HepG2 (cell line): ENCODE measurements around the gene IMMT. TPM values are rescaled to one million over a fixed set of nuclear protein-coding genes. Genes with fewer than 3 reads are reported as not detected.
"Not testable (repeated sequence)": the region's sequence is repeated elsewhere in the genome, so short reads cannot be mapped to it uniquely, and the experiment has no call there.

Experiments used
- ATAC-seq: fragments of 200-7000 bp; cut with Tn5 transposase; 3 replicates; pipeline ENCODE4 v1.9.1; 2020; ENCODE audit warnings: mild to moderate bottlenecking, moderate library complexity
- BruUV-seq: library from RNA; stranded (reverse); fragments of 400-500 nt; replicated peaks from 2 replicates; lab custom pipeline; 2021; lab: Mats Ljungman, UMichigan
- CTCF ChIA-PET: fragments of 300-600 bp; formaldehyde crosslinking; extraction: SDS; loops from one replicate; lab custom pipeline; 2021; ENCODE audit warnings: low total read pairs, inconsistent platforms, low intra/inter-chr PET ratio; lab: Yijun Ruan, JAX
- POLR2A ChIA-PET: fragments of 350-600 bp; sonication (Branson Sonifier 250); formaldehyde crosslinking; loops from one replicate; lab custom pipeline; 2020; ENCODE audit warnings: antibody characterized with exemption, inconsistent platforms; lab: Yijun Ruan, JAX
- DNase-seq: peaks from one replicate; pipeline ENCODE4 v3.0.0-alpha.2; 2015; ENCODE audit warnings: low spot score
- FAIRE-seq: peaks from 3 replicates; lab custom pipeline; 2011; peaks lifted over from hg19 to GRCh38; lab: Jason Lieb, UNC
- H2AFZ ChIP-seq: one replicate; pipeline ENCODE4 v1.6.1; 2011; ENCODE audit warnings: low read length, inconsistent platforms
- H3K27ac ChIP-seq: fragments of 300-600 bp; 3 replicates; pipeline ENCODE4 v1.8.0; 2011; ENCODE audit warnings: mixed run types, mild to moderate bottlenecking, mixed read lengths, low read length, inconsistent platforms; ENCODE audit not compliant: insufficient read depth; ENCODE audit errors: extremely low read length
- H3K27me3 ChIP-seq, 2 experiments: fragments of 200-600 bp in 1 of 2; 2 replicates in 1 of 2; 3 replicates in 1 of 2; pipeline versions ENCODE4 v1.6.0 to v1.8.0; 2011; ENCODE audit warnings: low read length in 2 of 2, mild to moderate bottlenecking in 2 of 2, moderate library complexity in 2 of 2, inconsistent platforms in 1 of 2; ENCODE audit not compliant: insufficient read depth in 2 of 2, control insufficient read depth in 1 of 2
- H3K36me3 ChIP-seq, 2 experiments: fragments of 200-600 bp in 1 of 2; replicated peaks in 1 of 2; 2 replicates in 1 of 2; 3 replicates in 1 of 2; pipeline versions ENCODE4 v1.5.1 to v1.8.0; 2011; ENCODE audit warnings: low read length in 2 of 2, inconsistent platforms in 1 of 2; ENCODE audit not compliant: insufficient read depth in 2 of 2, control insufficient read depth in 1 of 2
- H3K4me1 ChIP-seq: 2 replicates; pipeline ENCODE4 v1.5.1; 2012; ENCODE audit warnings: low read length, inconsistent platforms; ENCODE audit not compliant: insufficient read depth
- H3K4me2 ChIP-seq: 2 replicates; pipeline ENCODE4 v1.6.0; 2011; ENCODE audit warnings: low read depth, low read length, inconsistent platforms
- H3K4me3 ChIP-seq, 3 experiments: fragments of 200-600 bp in 1 of 3; sonication (generic), shearing (Covaris generic) in 1 of 3; replicated peaks in 1 of 3; 2 replicates each; pipeline ENCODE4 v1.5.1; 2011 to 2016; ENCODE audit warnings: low read length in 3 of 3, inconsistent platforms in 2 of 3, low read depth in 2 of 3, mild to moderate bottlenecking in 2 of 3, control low read depth in 1 of 3, mixed read lengths in 1 of 3; ENCODE audit not compliant: insufficient read depth in 1 of 3
- H3K79me2 ChIP-seq: one replicate; pipeline ENCODE4 v1.6.1; 2011; ENCODE audit warnings: low read length, inconsistent platforms; ENCODE audit not compliant: insufficient read depth
- H3K9ac ChIP-seq: 2 replicates; pipeline ENCODE4 v1.6.0; 2011; ENCODE audit warnings: mild to moderate bottlenecking, low read depth, low read length, inconsistent platforms; ENCODE audit not compliant: insufficient read depth
- H3K9me3 ChIP-seq: 2 replicates; pipeline ENCODE4 v1.5.1; 2012; ENCODE audit warnings: mild to moderate bottlenecking, low read length
- H4K20me1 ChIP-seq: 2 replicates; pipeline ENCODE4 v1.6.0; 2011; ENCODE audit warnings: inconsistent platforms, mild to moderate bottlenecking, low read length, moderate library complexity; ENCODE audit not compliant: insufficient read depth
- NR2F6 ChIP-seq, 2 experiments: IDR thresholded peaks; 2 replicates each; pipeline ENCODE4 v1.6.1; 2016; ENCODE audit warnings: antibody characterized with exemption in 1 of 2, mild to moderate bottlenecking in 1 of 2
- ZNF264 ChIP-seq: sonication (generic); formaldehyde crosslinking; IDR thresholded peaks from 2 replicates; pipeline ENCODE4 v1.4.0; 2020; ENCODE audit warnings: missing genetic modification reagents
- WGBS: methylation state at CpG from one replicate; pipeline ENCODE4 v1.1.6; 2017; ENCODE audit warnings: low lambda C conversion rate; 5-methylcytosine and 5-hydroxymethylcytosine counted together
- in situ Hi-C: cut with HindIII; loops from 2 replicates; pipeline ENCODE4 v1.10.0; 2017; ENCODE audit warnings: low pct_unique_long_range_greater_than_20kb; ENCODE audit not compliant: extremely low pct_ligation_motif_present
- intact Hi-C: fragments of 100-400 bp; cut with micrococcal nuclease; formaldehyde crosslinking; loops from one replicate; pipeline ENCODE4 v1.10.0; 2022; ENCODE audit not compliant: unreplicated experiment
- polyA plus RNA-seq, 8 experiments: library from polyadenylated mRNA; depleted of rRNA in 3 of 8; stranded (reverse) in 7 of 8; unstranded in 1 of 8; fragments of >200 nt; fragmentation: Illumina TruSeq in 4 of 8; extraction: Trizol in 4 of 8; gene quantifications; 2 replicates each; pipeline versions ENCODE4 v1.2.1 to v1.2.3, GENCODE V29; 2011 to 2016; ENCODE audit warnings: low read depth in 4 of 8, missing spikeins in 1 of 8, mixed read lengths in 1 of 8; ENCODE audit not compliant: insufficient read depth in 1 of 8
- total RNA-seq, 5 experiments: library from RNA; depleted of rRNA; stranded (reverse); fragments of >200 nt; fragmentation: Illumina TruSeq; extraction: Trizol; gene quantifications; 2 replicates each; pipeline ENCODE4 v1.2.3, GENCODE V29; 2016; ENCODE audit warnings: low read depth in 1 of 5
- TF ChIP-seq, protein P1 (sequence below): sonication (generic); formaldehyde crosslinking; IDR thresholded peaks from 2 replicates; pipeline ENCODE4 v1.5.0; 2020; ENCODE audit warnings: mild to moderate bottlenecking, missing genetic modification reagents, moderate library complexity

The IMMT gene
- total and polyA plus RNA-seq, 2 of the 13 experiments (the other 11 are each of a cell fraction or from before 2014, with no cell fraction given): 63.5 to 119 TPM

DNA sequence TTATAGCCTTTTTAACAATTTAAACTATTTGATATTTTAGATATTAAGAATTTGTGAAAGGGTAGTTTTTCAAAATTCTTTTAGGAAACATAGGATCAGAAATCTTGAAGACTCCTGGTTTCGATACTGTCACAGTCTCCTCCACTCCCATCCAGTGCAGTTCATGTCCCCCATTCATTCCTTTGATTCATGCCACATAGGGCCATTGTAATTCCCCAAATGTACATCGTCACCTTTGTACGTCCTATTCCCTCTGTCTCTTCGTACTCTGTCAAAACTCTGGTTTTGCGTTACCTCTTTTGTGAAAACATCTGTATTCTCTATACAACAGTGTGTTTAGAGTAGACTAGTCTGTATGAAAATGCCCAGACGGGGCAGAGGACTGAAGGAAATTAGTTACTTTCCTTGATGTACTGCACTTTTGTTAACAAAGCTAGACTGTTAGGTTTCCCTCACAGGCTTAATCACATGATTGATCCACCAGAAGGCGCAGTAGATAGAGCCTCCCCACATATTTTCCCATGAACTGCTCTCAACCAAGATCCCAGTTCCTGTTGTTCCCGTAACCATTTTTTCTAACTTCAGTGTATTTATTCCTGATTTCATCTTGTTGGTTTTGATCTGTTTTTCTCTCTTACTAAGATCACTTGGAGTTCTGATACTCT is 6.5 kb upstream of the IMMT start:
- CTCF ChIA-PET: no interaction called here
- 93% methylated on average over 8 of the region's 8 CpGs for WGBS
- intact Hi-C loops (no loop called here), in situ Hi-C loops (no loop called here)
- ATAC-seq: no peak
- H3K79me2 ChIP-seq: peaks cover 50% of the 10 kb centered on the region
- no peaks in the 10 kb centered on the region; a peak in 1 of 5 replicates for H3K27me3 ChIP-seq
- H3K4me2 ChIP-seq: peak overlapping the region; percentile 39
- BruUV-seq: no TSS peak
- H2AFZ ChIP-seq: no peak overlapping the region
- H3K4me3 ChIP-seq: no peak overlapping the region
- H3K9me3 ChIP-seq: no peaks in the 10 kb centered on the region
- FAIRE-seq: no peak
- TF ChIP-seq ZNF264 (CRISPR knock-in tag): no peak
- TF ChIP-seq, protein P1, sequence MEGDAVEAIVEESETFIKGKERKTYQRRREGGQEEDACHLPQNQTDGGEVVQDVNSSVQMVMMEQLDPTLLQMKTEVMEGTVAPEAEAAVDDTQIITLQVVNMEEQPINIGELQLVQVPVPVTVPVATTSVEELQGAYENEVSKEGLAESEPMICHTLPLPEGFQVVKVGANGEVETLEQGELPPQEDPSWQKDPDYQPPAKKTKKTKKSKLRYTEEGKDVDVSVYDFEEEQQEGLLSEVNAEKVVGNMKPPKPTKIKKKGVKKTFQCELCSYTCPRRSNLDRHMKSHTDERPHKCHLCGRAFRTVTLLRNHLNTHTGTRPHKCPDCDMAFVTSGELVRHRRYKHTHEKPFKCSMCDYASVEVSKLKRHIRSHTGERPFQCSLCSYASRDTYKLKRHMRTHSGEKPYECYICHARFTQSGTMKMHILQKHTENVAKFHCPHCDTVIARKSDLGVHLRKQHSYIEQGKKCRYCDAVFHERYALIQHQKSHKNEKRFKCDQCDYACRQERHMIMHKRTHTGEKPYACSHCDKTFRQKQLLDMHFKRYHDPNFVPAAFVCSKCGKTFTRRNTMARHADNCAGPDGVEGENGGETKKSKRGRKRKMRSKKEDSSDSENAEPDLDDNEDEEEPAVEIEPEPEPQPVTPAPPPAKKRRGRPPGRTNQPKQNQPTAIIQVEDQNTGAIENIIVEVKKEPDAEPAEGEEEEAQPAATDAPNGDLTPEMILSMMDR (CRISPR knock-in tag): peak; percentile 19; the same call in 1 of the 2 replicates
- no peak for TF ChIP-seq NR2F6 (IDR thresholded peaks at IDR 0.05)
- TF ChIP-seq NR2F6 (CRISPR knock-in tag; IDR thresholded peaks at IDR 0.05): no peak
- no peak overlapping the region for H3K9ac ChIP-seq
- H3K36me3 ChIP-seq: peaks cover 6 to 18% of the 10 kb centered on the region in 2 experiments
- H3K4me1 ChIP-seq: peaks cover 46% of the 10 kb centered on the region
- H3K27ac ChIP-seq: no peak overlapping the region
- DNase-seq: no peak
- POLR2A ChIA-PET: no interaction called here
- H4K20me1 ChIP-seq: 0 out of 2 replicates have a peak, but pooled peaks cover 5% of the 10 kb centered on the region

DNA sequence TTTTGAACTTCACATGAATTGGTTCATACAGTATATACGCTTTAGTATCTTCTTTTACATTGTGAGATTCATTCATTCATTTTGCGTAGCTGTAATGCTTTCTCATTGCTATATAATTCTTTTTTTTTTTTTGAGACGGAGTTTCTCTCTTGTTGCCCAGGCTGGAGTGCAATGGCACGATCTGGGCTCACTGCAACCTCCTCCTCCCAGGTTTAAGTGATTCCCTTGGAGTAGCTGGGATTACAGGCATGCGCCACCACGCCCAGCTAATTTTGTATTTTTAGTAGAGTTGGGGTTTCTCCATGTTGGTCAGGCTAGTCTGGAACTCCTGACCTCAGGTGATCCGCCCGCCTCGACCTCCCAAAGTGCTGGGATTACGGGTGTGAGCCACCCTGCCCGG is 5.3 kb upstream of the IMMT start:
- H3K27me3 ChIP-seq, BruUV-seq, DNase-seq, FAIRE-seq, CTCF ChIA-PET, H3K27ac ChIP-seq, H2AFZ ChIP-seq, in situ Hi-C loops, intact Hi-C loops, H4K20me1 ChIP-seq, H3K36me3 ChIP-seq, ATAC-seq, H3K9me3 ChIP-seq: not testable (repeated sequence)
- POLR2A ChIA-PET: interaction anchor here (0.9 kb wide), 1 partner anchor 83 kb away, joined by 3 read pairs; no protein-coding TSS in a partner anchor
- H3K79me2 ChIP-seq: peaks cover 51% of the 10 kb centered on the region
- H3K4me1 ChIP-seq: peaks cover 53% of the 10 kb centered on the region
- H3K9ac ChIP-seq: peak overlapping the region; percentile 89
- H3K4me2 ChIP-seq: peak overlapping the region; percentile 82
- WGBS: 88% methylated on average over 11 of the region's 11 CpGs
- H3K4me3 ChIP-seq: peak overlapping the region in 2 of 3 experiments; percentile 85 to 92; a peak in 4 of 6 replicates
